IPS DF 4.7 (cell line): ENCODE results near the gene LAMA5.

Source experiments
- DNase-seq: peaks from one replicate; pipeline ENCODE4 v3.0.0-alpha.2; 2013; ENCODE audit warnings: low spot score; ENCODE audit errors: extremely low read depth

Gene LAMA5

DNA sequence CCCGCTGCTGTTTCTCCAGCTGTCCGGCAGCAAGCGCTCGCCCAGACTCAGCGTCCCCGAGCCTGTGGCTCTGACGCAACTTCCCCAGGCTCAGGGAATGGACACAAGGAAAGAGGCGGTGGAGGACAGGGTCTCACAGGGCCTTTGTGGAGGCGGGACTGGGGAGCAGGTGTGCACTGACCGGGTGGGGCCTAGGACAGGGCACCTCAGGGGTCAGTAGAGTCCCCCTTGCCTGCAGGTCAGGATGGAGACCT is 20.0 kb downstream of the LAMA5 start:
- DNase-seq = no peak

DNA sequence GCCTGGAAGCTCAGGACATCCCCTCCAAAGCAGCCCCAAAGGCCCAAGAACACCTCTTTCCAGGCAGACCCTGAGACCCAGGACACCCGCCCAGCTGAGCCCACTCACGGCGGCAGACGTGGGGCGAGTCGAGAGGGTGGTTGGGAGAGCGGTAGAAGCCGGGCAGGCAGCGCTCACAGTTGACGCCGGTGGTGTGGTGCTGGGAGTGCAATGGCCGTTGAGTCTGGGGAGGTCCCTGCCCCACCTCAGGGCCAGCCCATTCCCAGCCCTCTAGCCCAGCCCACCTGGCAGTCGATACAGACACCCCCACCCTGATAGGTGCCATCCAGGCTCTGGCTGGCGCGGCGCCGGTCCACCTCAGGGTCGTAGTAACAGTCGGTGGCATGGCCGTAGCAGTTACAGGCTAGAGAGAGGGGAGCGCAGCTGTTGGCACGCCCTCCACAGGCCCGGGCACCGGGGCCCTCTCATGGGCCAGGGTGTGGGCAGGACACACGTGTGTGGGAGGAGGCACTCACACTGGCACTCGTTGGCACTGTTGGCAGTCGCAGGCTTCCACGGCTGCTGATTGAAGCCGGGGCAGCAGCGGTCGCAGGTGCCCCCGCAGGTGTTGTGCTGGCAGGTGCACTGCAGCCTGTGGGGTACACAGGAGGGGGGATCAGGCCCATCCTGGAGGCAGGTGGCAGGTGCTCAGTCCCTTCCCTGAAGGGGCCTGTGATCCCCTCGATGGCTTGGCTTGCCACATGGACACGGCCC is 20.5 kb downstream of the LAMA5 start:
- DNase-seq = no peak

DNA sequence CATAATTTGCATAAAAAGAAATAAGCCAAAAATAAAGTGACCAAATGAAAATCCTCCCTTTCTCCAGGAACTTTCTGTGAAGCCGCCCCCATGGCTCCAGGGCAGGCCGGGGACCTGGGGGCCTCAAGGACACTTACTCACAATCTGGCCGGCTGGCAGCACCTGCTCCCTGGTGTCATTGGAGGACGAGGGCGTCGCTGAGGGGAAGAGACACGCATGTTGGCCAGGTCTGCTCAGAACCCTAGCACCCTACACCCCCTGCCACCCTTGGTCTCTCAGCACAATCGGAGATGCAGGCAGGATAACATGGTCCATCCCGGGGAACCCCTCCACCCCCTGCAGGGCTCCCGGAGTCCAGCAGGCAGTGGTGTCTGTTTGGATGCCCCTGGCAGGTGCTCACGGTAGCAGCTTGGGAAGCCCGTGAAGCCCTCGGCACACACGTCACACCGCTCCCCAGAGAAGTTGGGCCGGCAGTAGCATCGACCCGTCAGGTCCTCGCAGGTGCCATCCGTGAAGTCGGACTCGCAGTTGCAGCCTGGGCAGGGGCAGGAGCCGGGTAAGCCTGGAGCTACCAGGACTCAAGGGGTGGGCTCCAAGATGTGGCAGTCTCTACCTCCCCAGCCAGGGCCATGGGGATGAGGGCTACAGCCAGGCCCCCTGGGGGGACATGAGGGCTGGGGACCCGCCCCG is 21.3 kb downstream of the LAMA5 start:
- DNase-seq = no peak

DNA sequence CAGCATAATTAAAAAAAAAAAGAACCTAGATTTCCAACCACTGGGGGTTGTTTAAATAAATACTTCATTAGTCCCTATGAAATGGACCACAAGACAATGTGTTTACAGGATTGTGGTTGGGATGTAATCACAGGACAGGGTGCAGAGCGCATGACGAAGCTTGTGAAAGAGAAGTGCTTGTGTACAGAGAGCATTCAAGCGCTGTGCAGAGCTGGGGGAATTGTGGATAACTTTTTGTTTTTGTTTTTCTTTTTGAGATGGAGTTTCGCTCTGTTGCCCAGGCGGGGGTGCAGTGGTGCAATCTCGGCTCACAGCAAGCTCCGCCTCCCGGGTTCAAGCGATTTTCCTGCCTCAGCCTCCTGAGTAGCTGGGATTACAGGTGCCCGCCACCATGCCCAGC is 22.3 kb downstream of the LAMA5 start:
- no peak for DNase-seq

DNA sequence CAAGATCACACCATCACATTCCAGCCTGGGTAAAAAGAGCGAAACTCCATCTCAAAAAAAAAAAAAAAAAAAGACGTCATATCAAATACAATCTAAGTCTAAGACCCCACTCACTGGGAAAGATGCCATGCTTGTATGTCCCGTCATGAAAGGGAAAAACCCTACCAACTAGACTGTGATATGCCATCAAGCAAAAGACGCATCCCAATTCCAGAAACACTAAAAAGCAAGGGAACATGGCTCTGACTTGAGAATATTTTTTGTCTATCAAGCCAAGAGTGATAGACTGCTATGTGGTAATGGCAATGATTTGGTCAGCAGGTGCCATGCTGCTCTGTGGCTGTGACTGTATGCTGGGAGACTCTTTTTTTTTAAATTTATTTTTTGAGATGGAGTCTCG is 23.0 kb downstream of the LAMA5 start:
- no peak for DNase-seq

DNA sequence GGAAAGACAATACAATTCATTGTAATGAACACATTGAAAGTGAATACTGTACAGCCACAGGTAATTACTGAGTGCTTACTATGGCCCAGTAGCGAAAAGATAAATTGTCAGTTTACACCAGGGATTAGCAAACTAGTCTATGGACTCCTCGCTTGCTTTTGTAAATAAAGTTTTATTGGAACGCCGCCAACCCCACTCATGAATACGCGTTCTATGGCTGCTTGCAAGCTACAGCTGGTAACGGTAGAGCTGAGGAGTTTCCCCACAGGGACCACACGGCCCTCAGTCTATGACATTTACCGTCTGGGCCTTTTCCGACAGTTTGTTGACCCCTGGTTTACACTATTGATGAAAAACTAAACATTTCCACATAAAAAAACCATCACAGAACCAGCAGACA is 24.2 kb downstream of the LAMA5 start:
- no peak for DNase-seq

DNA sequence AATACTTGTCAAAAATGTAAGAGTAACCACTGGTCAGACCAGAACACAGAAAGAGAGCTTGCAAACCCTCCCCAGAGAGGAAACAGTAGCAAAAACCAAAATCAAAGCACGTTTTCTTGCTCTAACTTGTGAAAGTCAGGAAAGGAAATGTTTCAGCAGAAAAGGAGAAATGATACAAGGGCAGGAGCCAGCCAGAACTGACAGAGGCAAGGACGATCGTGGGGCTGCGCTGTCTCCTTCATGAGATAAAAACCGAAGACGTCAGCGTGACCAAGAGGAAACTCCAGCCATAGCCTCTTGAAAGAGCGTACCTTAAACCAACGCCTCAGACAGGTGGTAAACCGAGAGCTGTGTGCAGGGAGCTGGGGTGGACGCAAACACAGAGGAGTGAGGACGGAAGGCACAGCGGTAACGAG is 27.5 kb downstream of the LAMA5 start:
- no peak for DNase-seq

DNA sequence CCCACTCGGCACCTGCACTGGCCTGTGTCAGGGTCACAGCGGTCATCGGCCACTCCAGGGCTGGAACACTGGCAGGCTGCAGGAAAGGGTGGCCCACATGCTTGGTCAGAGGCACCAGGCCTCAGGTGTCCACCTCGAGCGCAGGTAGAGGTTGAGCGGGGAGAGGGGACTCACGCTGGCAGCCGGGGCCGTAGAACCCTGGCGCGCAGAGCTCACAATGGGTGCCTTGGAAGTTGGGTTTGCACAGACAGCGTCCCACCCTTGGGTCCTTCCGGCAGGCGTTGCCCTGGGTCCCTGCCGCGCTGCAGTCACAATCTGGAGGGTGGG is 28.9 kb downstream of the LAMA5 start:
- DNase-seq = no peak

DNA sequence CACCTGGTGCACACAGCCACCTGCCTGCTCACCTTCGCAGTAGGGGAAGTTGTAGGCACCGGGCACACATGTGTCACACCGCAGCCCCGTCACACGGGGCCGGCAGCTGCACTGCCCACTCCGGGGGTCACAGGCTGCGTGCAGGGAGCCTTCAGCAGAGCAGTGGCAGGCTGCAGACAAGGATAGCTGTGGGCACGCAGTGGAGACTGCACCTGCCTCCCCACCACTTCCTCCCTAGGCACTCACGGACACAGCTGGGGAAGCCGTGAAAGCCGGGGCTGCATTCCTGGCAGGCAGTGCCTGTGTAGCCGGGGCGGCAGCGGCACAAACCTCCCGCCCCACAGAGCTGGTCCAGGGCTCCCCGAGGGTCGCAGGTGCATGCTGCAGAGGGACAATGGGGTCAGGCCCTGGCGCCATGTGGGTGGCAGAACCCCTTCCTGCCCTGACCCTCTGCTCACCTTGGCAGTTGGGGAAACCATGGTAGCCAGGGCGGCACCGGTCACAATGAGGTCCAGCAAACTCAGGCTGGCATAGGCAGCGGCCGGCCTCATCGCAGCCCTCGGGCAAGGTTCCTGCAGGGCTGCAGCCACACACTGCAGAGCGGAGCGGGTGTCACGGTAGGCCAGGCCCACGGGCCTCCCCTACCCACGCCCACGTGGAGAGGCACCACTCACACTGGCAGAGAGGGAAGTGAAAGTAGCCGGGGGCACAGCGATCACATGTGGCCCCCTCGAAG is 29.4 kb downstream of the LAMA5 start:
- no peak for DNase-seq

DNA sequence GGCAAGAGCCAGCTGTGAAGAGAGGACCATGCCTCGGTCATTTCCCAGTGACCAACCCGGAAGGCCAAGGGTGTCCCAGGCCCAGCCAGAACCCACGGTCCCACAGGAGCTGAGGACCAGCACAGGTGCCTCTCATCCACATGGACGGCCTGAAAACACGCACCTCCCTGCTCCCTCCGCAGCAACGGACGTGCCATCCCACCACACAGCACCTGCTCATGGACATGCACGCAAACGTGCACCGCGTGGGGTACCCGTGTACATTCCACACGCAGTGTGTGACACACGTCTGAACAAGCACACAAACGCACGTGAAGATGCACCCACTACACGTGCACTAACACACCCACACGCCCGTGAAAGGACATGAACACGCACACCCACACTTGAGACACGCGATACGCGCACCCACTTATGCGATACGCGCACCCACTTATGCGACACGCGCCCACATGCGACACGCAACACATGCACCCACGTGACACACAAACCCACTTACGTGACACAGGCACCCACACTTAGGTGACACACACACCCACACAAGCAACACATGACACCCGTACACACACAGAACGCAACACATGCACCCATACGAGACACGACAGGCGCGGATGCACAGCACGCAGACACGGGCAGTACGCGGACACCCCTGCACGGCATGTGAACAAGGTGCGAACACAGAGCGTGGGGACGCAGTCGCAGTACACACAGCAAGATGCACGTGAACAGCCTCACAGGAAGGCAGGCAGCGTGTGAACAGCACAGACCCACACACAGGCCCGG is 30.1 kb downstream of the LAMA5 start:
- DNase-seq = no peak

DNA sequence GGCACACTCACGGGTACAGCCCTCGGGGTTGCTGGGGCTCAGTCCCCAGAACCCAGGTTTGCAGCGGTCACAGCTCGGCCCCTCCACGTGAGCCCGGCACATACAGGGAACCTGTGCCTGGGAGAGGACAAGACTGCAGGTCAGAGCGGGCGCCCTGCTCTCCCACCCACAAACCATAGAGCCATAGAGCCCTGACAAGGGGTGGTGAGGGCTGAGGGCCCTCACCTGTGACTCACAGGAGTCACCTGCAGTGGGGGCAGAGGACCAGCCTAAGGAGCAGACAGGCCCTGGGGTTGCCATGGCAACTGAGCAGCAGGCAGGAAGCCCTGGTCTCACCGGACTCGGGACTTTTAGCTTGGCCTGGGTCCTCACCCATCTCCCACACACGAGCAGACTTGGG is 30.8 kb downstream of the LAMA5 start:
- DNase-seq = no peak

DNA sequence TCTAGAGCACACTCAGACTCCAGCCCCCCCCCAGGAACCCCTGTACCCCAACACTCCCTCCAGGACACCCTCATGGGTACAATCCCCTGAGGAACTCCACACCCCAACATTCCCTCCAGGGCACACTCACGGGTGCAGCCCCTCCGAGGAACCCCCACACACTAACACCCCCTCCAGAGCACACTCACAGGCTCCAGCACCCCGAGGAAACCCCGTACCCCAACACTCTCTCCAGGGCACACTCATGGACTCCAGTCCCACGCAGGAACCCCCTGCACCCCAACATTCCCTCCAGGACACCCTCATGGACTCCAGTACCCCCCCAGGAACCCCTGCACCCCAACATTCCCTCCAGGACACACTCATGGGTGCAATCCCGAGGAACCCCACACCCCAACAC is 31.6 kb downstream of the LAMA5 start:
- no peak for DNase-seq

DNA sequence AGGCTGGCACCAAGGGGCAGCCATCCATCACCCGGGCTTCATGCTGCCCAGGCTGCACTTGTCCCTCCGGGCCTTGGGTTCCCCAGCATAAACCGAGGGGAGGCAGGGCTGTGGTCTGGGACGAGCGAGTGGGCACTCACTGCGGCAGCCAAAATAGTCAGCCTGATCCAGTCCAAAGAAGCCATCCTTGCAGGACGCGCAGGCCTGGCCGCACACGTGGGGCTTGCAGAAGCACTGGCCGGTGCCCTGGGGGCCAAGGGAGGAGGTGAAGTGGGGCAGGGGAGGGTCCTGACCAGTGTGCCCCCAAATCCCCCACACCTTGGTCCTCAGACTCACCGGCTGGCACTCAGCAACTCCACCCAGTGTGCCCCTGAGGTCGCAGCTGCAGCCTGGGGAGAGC is 32.2 kb downstream of the LAMA5 start:
- DNase-seq = no peak

DNA sequence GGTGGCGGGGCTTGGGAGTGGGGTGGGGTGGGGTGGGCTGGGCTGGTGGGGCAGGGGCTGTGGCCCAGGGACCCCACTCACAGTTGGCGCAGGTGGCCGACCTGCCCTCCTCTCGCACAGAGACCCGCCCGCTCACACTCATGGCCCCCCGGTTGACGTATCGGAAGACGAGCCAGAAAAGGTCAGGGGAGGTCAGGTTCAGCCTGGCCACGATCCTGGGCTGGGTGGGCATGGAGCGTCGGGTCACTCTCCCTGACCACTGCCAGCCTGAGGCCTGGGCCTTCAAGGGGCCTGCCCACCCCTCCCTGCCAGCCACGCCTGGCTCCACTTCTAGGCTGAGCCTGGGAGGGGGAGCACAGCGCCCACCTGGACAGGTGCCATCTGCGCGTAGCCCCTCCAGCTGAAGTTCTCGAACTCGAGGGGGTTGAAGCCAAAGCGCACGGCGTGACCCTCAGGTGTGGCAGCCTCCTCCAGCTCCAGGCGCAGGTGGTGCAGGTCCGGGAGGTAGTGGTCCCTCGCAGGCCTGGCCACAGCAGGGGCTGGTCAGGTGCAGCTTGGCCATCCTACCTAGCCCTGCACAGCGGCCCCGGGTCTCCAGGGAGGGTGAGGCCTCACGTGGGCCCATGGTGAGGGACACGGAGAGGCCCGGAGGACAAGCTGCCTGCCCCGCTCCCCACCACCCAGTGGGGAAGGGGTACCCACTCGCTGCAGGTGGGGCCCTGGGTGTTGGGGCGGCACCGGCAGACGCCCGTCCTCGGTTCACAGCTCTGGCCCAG is 33.1 kb downstream of the LAMA5 start:
- DNase-seq = no peak

DNA sequence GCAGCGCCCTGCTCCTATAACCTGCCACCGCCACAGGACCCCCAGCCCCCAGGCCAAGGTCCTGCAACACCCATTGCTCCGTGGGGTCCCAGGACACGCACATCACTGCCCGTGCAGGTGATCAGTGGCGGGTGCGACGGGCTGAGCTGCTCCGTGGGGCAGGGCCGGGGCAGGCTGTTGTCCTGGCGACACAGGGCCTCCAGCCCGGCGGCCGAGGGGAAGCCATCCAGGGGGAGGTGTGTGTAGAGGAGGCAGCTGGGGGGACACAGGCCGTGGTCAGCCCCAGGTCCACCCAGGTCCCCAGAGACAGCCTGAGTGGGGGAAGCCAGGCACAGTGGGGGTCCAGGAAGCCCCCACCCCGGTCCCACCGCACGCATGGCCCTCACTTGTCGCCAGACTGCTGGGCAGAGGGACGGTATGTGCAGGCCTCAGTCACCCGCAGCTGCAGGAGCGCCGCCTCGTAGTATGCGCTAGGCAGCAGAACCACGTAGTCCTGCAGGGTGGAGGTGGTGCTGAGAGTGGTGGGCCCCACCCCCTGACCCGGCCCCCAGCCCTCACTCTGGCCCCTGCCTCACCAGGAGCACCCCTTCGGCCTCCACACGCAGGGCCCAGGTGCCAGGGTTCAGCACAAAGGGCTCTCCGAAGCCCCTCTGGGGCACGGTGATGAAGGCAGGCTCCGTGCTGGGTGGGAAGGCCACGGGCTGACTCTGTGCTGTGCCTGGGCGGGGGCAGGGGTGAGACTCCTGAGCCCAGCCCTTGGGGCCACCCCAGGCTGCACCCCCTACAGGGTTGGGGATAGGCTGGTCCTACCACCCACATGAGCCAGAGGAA is 33.9 kb downstream of the LAMA5 start:
- no peak for DNase-seq

DNA sequence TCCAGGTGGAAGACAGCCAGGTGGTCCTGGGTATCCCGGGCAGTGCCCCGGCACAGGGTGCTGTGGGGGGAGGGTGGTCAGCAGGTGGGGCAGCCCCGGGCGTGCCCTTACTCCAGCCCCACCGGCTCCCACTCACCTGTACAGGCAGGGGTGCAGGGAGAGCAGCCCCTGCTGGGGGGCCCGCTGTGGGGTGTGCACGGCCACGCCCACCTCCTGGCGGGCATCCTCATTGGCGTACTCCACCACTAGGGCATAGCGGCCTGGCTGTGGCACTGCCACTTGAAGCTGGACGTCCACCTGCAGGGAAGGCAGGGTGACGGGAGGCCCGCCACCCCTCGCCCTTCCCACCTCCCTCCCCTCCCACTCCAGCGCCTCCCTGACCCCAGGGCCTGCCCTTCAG is 34.7 kb downstream of the LAMA5 start:
- no peak for DNase-seq

DNA sequence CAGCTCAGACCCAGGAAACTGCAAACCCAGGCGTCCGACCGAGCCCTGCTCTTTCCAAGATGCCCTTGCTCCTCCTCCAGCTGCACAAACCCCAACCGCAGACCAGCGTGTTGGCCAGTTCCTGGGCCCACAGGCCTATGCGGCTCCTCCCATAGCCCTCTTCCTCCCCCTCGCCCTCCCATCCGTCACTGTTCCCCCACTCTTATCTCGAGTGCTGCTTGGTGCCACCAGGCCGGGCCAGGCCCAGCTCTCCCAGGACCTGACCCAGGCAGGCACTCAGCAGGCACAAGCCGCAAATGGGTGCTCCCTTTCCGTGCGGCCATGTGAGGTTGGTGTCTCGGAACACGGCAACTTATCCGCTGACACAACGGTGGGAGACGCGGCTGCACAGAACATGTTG is 35.8 kb downstream of the LAMA5 start:
- no peak for DNase-seq

DNA sequence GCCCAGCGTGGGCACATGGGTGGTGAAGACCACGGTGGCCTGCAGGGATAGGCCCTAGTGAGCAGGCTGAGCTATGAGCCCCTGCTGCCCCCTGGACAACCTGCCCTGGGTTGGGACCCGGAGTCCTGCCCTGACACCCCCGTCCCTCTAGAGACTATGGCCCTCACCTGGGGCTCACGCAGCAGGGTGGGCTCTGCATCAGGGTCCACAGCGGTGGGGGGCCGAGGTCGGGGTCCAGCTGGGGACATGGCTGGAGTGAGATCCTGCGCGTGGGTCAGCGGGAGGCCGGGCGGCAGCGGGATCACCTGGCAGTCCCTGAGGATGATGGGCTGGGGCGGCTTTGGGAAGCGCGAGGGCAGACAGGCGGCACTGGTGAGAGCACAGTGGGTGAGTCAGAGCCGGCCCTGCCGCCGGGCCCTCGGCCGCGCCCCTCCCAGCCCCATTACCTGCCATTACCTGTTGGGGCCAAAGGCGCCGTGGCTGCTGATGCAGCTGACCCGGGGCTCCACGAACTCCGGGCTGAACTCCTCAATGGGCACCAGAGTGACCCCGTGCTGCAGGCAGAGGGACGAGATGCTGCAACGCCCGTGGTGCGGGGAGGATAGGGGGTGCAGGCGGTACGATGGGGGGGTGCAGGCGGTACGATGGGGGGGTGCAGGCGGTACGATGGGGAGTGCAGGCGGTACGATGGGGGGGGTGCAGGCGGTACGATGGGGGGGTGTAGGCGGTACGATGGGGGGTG is 36.4 kb downstream of the LAMA5 start:
- no peak for DNase-seq

DNA sequence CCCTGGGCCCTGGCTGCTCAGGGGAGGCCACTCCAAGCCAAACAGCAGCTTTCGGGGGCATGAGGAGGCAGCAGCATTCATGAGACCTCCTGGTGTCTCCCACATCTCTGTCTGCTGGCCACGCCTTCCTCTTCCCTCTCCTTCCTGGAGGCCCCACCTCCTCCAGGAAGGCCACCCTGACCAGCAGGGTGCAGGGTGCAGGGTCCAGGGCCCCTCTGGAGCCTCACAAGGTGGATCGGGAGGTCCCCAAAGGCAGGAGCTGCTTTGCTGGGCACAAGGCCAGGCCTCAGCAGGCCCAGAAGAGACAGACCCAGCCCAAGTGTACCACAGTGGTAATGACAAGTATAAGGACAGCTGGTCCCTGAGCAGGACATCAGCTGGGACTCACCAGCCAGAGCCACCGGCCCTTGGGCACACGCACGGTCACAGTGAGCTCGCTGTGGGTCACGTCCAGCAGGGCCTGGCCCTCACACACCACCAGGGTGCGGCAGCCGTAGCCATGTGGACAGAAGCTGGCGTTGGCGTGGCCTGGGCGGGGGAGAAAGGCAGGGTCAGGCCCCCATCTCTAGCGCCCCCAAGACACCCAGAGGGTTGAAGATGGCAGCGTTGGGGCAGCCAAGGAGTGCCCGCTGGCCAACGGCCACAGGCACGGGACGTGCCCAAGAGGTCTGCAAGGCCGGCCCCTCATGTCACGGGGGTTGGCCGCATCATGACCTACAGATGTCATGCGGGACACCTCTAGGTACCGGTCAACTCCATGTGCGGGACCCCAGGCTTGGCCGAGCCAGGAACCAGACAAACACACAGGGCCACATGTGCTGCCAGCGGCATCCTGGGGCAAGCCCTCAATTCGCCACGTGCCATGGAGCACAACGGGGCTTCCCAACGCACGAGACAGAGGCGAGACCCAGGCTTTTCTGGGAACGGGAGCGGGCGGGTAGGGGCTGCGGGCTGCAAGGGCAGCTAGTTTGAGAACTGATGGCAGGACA is 37.4 kb downstream of the LAMA5 start:
- no peak for DNase-seq
